Measurements from ENCODE around the gene CORO2A.

- TF ChIP-seq, protein P1, sequence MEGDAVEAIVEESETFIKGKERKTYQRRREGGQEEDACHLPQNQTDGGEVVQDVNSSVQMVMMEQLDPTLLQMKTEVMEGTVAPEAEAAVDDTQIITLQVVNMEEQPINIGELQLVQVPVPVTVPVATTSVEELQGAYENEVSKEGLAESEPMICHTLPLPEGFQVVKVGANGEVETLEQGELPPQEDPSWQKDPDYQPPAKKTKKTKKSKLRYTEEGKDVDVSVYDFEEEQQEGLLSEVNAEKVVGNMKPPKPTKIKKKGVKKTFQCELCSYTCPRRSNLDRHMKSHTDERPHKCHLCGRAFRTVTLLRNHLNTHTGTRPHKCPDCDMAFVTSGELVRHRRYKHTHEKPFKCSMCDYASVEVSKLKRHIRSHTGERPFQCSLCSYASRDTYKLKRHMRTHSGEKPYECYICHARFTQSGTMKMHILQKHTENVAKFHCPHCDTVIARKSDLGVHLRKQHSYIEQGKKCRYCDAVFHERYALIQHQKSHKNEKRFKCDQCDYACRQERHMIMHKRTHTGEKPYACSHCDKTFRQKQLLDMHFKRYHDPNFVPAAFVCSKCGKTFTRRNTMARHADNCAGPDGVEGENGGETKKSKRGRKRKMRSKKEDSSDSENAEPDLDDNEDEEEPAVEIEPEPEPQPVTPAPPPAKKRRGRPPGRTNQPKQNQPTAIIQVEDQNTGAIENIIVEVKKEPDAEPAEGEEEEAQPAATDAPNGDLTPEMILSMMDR (IDR thresholded peaks at IDR 0.05): no peak
- no peak for TF ChIP-seq POLR2A (IDR thresholded peaks at IDR 0.05)
These were observed 6.2 kb downstream of the CORO2A start for GRCh38 chr9:98186236-98186635.
